GM19395 (cell line): Measurements from ENCODE around the gene PLPP4.

Source experiments
- ATAC-seq: cut with Tn5 transposase; IDR thresholded peaks from one replicate; pipeline ENCODE4 v1.9.1; 2021; ENCODE audit warnings: mild to moderate bottlenecking, moderate library complexity; ENCODE audit not compliant: unreplicated experiment

Gene PLPP4

GRCh38 chr10:120456143-120456625, 843 bp upstream of the PLPP4 start:
- no peak for ATAC-seq

DNA sequence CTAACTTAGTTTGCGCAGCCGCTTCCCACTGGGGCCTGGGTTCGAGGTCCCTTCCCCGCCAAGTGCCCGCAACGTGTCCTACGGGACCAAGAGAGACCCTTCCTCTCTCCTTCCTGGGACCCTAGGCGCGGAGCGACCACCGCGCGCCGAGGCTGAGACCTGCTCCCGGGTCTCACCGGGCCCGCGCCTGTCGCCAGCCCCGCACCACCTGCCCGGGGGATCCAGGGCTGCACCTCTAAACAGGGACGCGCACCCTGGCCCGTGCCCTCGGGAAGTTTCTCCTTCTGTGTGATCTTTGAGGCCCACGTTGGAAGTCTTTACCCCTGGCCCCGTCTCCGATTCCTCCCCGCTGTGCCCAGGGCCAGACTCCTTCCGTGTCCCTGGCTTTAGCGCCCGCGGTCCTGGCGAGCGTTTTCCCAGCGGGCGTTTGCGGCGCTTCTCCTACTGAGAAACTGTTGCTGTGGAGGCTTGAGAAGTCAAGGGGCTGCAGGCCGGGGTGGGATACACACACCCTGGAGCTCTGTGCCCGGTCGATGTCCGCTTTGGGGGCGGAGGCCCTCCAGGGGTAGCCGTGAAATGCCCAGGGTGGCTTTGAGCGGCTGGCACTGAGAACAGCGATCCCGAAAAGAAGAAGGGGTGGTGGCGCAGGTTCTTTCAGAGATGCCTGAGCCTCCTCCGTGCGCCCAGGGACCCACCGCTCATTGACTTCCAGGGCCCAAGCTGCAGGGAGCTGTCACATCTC, 575 bp downstream of the PLPP4 start:
- ATAC-seq: no peak

GRCh38 chr10:120458432-120458831, 1.4 kb downstream of the PLPP4 start:
- ATAC-seq: no peak

DNA sequence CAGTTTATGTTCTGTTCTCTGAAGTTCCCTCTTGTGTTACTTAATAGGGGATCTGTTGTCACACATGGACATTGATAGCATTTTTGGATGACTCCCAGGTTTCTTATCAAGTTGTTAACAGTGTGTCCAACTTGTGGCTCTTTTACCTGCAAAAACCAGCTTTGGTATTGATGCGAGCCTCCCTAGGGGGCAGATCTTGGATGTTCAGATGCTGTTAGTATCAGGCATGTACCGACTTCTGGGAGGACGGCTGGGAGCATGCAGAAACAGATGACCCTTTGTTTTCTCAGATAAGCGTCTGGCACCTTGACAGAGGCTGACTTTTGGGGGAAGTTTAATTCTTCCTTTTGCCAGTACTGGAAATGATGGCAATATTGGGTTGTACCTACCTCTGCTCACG, 2.2 kb downstream of the PLPP4 start:
- no peak for ATAC-seq

DNA sequence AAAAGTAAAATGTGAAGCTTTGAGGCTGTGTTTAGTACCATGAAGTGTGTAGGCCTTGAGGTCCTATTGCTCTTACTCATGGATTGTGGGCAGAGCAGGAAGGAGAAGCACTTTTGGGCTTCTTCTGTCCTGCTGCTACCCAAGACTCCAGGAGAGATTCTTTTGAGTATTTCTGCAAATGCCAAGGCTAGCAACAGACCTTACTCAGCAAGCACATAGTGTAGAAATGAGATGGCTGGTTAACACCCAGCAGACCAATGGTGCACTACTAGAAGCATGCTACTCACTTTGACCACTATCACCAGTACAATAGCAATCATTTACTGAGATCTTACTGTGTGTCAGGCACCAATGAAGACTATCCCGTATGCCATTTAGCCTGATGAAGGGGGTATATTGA, 3.2 kb downstream of the PLPP4 start:
- no peak for ATAC-seq

DNA sequence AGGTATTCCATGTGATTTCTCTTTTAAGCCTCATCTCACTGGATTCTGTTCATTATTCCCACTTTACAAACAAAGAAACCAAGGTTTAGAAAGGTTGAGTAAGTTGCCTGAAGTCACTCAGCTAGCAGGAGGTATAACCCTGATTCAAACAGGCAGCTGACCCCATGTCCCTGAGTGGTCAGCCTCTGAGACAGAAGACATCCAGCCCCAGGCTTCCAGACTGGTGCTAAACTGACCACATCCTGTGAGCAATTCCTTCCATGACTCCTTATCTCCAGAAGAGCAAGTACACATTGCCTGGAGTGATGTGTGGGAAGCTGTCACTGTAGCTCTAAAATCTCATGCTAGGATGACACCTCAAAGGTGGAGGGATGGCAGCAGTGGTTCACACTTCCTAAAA, 3.7 kb downstream of the PLPP4 start:
- ATAC-seq: no peak

GRCh38 chr10:120462018-120462682, 5.1 kb downstream of the PLPP4 start:
- no peak for ATAC-seq

- no peak for ATAC-seq
Measured at GRCh38 chr10:120465138-120465537, 8.1 kb downstream of the PLPP4 start.

DNA sequence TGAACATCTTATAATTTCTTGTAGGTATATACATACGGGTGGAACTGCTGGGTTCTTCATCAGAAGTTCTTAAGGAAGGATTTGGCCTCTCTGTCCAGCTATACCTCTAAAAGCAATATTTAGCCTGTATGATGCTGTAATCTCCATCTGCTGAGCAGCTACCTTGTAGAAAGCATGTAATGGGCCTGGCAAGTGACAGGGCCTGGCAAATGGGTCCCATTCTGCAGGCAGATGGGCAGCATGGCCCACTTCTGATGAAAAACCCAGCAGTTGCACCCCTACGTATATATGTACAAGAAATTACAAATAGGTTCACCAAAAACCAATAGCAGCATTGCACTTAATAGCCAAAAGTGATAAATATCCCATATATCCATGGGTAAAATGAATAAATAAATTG, 9.0 kb downstream of the PLPP4 start:
- no peak for ATAC-seq

DNA sequence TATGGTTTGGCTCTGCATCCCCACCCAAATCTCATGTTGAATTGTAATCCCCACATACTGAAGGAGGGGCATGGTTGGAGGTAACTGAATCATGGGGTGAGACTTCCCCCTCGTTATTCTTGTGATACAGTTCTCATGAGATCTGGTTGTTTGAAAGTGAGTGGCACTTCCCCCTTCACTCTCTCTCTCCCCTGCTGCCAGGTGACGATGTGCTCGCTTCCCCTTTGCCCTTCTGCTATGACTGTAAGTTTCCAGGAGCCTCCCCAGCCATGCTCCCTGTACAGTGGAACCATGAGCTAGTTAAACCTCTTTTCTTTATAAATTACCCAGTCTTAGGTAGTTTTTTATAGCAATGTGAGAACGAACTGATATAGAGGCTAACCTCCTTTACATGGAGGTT, 16.6 kb downstream of the PLPP4 start:
- no peak for ATAC-seq

GRCh38 chr10:120474956-120475355, 17.9 kb downstream of the PLPP4 start:
- no peak for ATAC-seq

- ATAC-seq: no peak
Measured at GRCh38 chr10:120475844-120476791, 19.1 kb downstream of the PLPP4 start.

DNA sequence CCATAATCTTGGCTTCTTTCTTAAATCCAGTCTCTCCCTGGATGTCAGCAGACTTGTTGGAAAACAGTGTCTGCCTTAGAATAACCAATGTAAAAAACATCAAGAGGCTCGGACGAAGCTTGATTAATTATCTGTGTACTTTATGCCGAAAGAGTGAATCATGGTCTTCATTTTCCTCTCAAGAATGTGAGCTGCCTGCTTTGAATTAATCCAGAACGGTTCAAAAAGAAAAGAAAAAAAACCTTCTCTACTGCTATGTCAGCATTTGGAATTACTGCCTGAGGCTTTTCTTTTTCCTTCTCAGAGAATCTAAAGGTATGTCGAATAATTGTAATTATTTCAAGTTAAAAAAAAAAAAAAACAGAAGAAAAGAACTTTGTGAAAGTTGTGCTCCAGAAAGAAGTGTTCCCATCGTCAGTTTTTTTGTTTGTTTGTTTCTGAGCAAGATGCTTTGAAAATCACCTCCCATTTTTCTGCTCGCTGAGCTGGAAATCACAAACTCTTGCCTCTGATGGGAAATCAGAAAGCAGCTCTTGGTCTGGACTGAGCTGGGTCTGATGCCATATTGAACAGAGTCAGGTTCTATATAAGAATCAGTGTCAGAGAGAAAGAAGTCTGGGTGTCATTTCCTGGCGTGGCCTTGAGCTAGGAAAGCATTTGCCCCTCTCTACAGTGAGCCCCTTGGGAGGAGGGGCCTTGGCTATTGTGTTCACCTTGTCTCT, 20.2 kb downstream of the PLPP4 start:
- ATAC-seq: no peak

DNA sequence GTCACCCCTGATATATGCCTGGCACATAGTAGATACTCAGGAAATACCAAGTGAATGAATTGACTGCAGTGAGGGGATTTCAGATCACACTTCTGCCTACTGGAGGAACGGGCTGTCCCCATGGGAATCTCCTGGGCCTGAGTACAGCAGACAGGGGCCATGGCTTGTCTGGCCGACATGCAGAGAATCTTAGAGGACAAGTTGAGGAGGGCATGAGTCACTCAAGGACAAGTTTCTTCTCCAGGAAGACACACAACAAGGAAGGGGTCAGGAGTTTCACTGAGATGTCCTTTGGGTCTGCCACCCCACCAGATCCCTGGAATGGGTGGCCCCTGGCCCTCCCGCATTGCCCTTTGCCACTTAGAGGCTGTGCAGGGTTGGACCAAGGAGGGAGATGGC, 20.7 kb downstream of the PLPP4 start:
- no peak for ATAC-seq

DNA sequence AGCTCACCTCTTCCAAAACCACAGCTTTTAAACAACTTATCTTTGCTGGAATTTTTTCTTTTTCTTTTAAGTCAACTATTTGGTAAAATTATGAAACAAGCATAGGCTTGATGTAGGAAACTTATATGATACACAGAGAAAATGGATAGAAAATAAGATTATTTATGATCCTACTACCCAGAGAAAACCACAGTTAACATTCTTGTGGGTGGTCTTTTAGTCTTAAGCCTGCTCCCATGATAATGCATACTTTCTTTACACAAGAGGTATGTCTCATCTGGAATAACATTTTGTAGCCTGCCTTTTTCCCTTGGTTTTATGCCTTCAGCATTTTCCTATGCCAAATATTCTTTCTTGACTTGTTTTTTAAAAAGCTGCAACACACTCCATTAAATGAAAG, 21.4 kb downstream of the PLPP4 start:
- no peak for ATAC-seq

DNA sequence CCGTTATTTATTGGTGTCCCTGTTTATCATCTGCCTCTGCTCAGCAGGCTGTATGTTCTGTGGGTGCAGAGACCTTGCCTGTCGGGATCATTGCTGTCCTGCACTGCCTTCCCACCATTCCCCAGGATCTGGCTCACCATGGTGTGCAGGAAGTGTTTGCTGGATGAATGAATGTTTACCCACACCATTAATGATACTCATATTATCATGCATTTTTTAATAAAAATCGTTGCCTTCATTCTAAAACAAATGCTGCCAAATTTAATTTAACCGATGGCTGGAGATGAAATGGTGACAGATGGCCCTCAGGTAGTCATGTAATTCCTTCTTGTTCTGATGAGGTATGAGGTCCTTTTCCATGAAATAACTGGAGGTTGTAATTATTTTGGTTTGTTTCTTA, 22.5 kb downstream of the PLPP4 start:
- ATAC-seq: no peak

DNA sequence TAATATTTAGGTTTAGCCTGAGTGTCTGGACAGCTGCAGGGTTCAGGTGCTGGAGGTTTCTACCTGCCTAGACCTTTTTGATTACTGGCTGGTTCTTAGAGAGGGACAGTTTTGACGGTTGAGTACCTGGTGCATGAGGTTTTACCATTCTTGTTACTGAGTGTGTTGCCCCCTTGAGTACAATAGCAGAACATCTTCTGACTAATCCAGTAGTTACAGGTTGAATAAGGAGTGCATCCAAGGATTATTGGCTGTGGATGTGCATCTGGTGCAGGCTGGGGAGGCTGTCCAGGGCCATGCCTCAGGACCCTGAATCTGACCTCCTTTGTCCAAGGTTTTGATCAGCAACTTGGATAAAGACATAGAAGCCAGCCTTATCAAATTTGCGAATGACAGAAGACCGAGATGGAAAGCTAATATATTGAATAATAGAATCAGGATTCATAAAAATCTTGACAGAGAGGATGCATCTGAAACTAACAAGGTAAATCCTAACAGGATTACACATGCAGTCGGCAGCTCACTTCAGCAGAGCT, 23.1 kb downstream of the PLPP4 start:
- ATAC-seq: no peak

DNA sequence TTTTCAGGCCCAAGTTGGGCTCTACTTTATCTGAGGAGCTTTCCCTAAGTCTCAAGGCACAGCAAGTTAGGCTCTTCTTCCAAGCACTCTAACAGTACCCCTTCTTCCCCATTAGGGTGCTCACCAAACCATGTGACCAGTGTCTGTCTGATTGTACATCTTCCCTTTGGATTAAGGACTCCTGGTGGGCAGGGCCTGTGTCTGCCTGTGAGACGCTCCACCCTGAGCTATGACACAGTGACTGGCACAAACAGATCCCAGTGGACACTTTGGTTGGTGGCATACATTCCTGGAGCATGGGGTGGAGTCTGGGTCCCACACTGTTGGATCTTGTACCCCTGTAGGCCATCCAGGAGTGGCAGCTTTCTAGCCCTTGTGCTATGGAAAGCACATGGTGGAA, 23.8 kb downstream of the PLPP4 start:
- ATAC-seq: no peak

GRCh38 chr10:120483006-120483405, 26.0 kb downstream of the PLPP4 start:
- ATAC-seq: no peak

GRCh38 chr10:120483651-120484301, 26.7 kb downstream of the PLPP4 start:
- ATAC-seq: no peak
